Mesenchymal stem cell (in vitro differentiated cells and primary cell): ENCODE results near the gene DCAF5.

ENCODE experiments used
- DNase-seq: peaks from one replicate; pipeline ENCODE4 v3.0.0-alpha.2; 2013
- H2AFZ ChIP-seq: one replicate; pipeline ENCODE4 v1.6.1; 2013; ENCODE audit warnings: low read depth, mild to moderate bottlenecking, control low read depth, inconsistent platforms, low read length, moderate library complexity
- H2AK5ac ChIP-seq: 2 replicates; pipeline ENCODE4 v1.6.1; 2013; ENCODE audit warnings: low read length, moderate library complexity, mild to moderate bottlenecking, inconsistent platforms; ENCODE audit not compliant: severe bottlenecking
- H2BK120ac ChIP-seq: one replicate; pipeline ENCODE4 v1.6.1; 2013; ENCODE audit warnings: low read depth, mild to moderate bottlenecking, inconsistent platforms, low read length, moderate library complexity
- H2BK12ac ChIP-seq, 2 experiments: one replicate each; pipeline ENCODE4 v1.6.1; 2013; ENCODE audit warnings: inconsistent platforms in 2 of 2, low read length in 2 of 2, mild to moderate bottlenecking in 2 of 2, moderate library complexity in 2 of 2, control low read depth in 1 of 2
- H2BK15ac ChIP-seq: one replicate; pipeline ENCODE4 v1.6.1; 2013; ENCODE audit warnings: mild to moderate bottlenecking, low read depth, inconsistent platforms; ENCODE audit not compliant: poor library complexity, severe bottlenecking
- H2BK5ac ChIP-seq: 2 replicates; pipeline ENCODE4 v1.6.1; 2013; ENCODE audit warnings: low read depth, mild to moderate bottlenecking, low read length, control low read depth, inconsistent platforms; ENCODE audit not compliant: poor library complexity, severe bottlenecking
- H3K14ac ChIP-seq, 2 experiments: one replicate each; pipeline ENCODE4 v1.6.1; 2013; ENCODE audit warnings: inconsistent platforms in 2 of 2, low read length in 2 of 2, control low read depth in 1 of 2, mild to moderate bottlenecking in 1 of 2, moderate library complexity in 1 of 2
- H3K18ac ChIP-seq, 2 experiments: one replicate each; pipeline ENCODE4 v1.6.1; 2013; ENCODE audit warnings: inconsistent platforms in 2 of 2, low read length in 2 of 2, control low read depth in 1 of 2, low read depth in 1 of 2, mild to moderate bottlenecking in 1 of 2
- H3K23ac ChIP-seq, 2 experiments: one replicate each; pipeline ENCODE4 v1.6.1; 2013; ENCODE audit warnings: inconsistent platforms in 2 of 2, low read length in 2 of 2, mild to moderate bottlenecking in 2 of 2, moderate library complexity in 2 of 2, control low read depth in 1 of 2
- H3K27ac ChIP-seq: 2 replicates; pipeline ENCODE4 v1.5.1; 2013; ENCODE audit warnings: mild to moderate bottlenecking, moderate library complexity, low read length, control low read depth, inconsistent platforms; ENCODE audit not compliant: poor library complexity, severe bottlenecking
- H3K27me3 ChIP-seq, 2 experiments: 2 replicates each; pipeline versions ENCODE4 v1.6.1 to v1.7.0; 2013; ENCODE audit warnings: low read length in 2 of 2, mild to moderate bottlenecking in 2 of 2, moderate library complexity in 2 of 2, control low read depth in 1 of 2, inconsistent platforms in 1 of 2; ENCODE audit not compliant: control insufficient read depth in 1 of 2, insufficient read depth in 1 of 2
- H3K36me3 ChIP-seq, 2 experiments: 2 replicates each; pipeline versions ENCODE4 v1.6.1 to v1.7.0; 2013; ENCODE audit warnings: low read length in 2 of 2, control low read depth in 1 of 2, inconsistent platforms in 1 of 2, low read depth in 1 of 2, mild to moderate bottlenecking in 1 of 2; ENCODE audit not compliant: insufficient read depth in 2 of 2, control insufficient read depth in 1 of 2
- H3K4ac ChIP-seq, 2 experiments: one replicate each; pipeline ENCODE4 v1.6.1; 2013; ENCODE audit warnings: inconsistent platforms in 2 of 2, low read length in 2 of 2, mild to moderate bottlenecking in 2 of 2, moderate library complexity in 2 of 2, control low read depth in 1 of 2, low read depth in 1 of 2
- H3K4me1 ChIP-seq: 2 replicates; pipeline ENCODE4 v1.6.1; 2013; ENCODE audit warnings: low read depth, low read length, control low read depth; ENCODE audit not compliant: control insufficient read depth, insufficient read depth
- H3K4me2 ChIP-seq: 2 replicates; pipeline ENCODE4 v1.6.1; 2013; ENCODE audit warnings: low read length, mild to moderate bottlenecking, inconsistent platforms; ENCODE audit not compliant: poor library complexity, severe bottlenecking
- H3K4me3 ChIP-seq, 2 experiments: 2 replicates each; pipeline versions ENCODE4 v1.5.1 to v1.7.0; 2013; ENCODE audit warnings: low read length in 2 of 2, mild to moderate bottlenecking in 2 of 2, control low read depth in 1 of 2, low read depth in 1 of 2; ENCODE audit not compliant: insufficient read depth in 1 of 2
- H3K79me1 ChIP-seq: replicated peaks from 2 replicates; pipeline ENCODE4 v1.6.1; 2013; ENCODE audit warnings: mild to moderate bottlenecking, control low read depth, low read length, inconsistent platforms; ENCODE audit not compliant: poor library complexity, severe bottlenecking
- H3K9ac ChIP-seq: 2 replicates; pipeline ENCODE4 v1.7.0; 2013; ENCODE audit warnings: mild to moderate bottlenecking, low read length, moderate library complexity
- H3K9me3 ChIP-seq: 2 replicates; pipeline ENCODE4 v1.7.0; 2013; ENCODE audit warnings: mild to moderate bottlenecking, low read length; ENCODE audit not compliant: control insufficient read depth
- H4K8ac ChIP-seq: one replicate; pipeline ENCODE4 v1.6.1; 2013; ENCODE audit warnings: inconsistent platforms, mild to moderate bottlenecking, low read length, moderate library complexity
- H4K91ac ChIP-seq: one replicate; pipeline ENCODE4 v1.6.1; 2013; ENCODE audit warnings: mild to moderate bottlenecking, low read length, inconsistent platforms
- WGBS: methylation state at CpG from one replicate; pipeline ENCODE4 v1.1.7; 2013; ENCODE audit warnings: mixed read lengths; 5-methylcytosine and 5-hydroxymethylcytosine counted together

The DCAF5 gene

DNA sequence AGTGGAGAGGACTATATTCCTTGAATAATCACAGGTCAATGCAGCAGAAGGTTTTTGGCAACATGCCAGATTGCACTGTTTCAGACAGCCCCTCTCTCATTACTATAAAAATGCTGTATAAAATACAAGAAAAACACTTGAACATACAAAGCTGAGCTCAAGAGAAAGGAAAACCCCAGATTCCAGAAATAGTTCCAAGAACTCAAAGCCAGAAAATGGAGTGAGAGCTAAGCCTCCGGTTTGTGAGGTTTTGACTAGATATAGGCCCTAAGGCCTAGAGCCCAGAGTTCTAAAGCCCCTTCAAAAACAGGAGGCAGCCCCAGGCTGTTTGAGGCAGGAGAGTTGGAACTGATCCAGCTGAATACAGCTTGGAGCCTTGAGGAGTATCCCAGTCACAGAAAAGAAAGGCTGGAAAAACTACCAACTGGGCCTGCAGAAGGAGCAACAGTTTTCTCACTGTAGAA is 144.5 kb downstream of the DCAF5 start:
- peak overlapping the region; percentile 71 for H2BK120ac ChIP-seq
- DNase-seq: peak; percentile 43
- 88% methylated on average over 1 of the region's 1 CpG for WGBS
- no peak overlapping the region for H3K23ac ChIP-seq
- no peak overlapping the region for H3K4me3 ChIP-seq
- no peaks in the 10 kb centered on the region for H3K36me3 ChIP-seq
- H3K14ac ChIP-seq: no peak overlapping the region
- peak overlapping the region; percentile 69 for H2BK5ac ChIP-seq
- H3K27ac ChIP-seq: peak overlapping the region; percentile 68
- H3K18ac ChIP-seq: peak overlapping the region in 1 of 2 experiments; percentile 37
- H3K4me2 ChIP-seq: no peak overlapping the region
- H4K8ac ChIP-seq: peak overlapping the region; percentile 92
- no peak overlapping the region for H2AK5ac ChIP-seq
- no peak overlapping the region for H2BK15ac ChIP-seq
- no peak overlapping the region for H3K4ac ChIP-seq
- H3K9ac ChIP-seq: no peak overlapping the region
- no peak overlapping the region for H4K91ac ChIP-seq
- H2AFZ ChIP-seq: no peak overlapping the region
- no peaks in the 10 kb centered on the region for H3K79me1 ChIP-seq
- no peaks in the 10 kb centered on the region for H3K27me3 ChIP-seq
- H2BK12ac ChIP-seq: no peak overlapping the region
- H3K4me1 ChIP-seq: peaks cover 19% of the 10 kb centered on the region
- H3K9me3 ChIP-seq: no peaks in the 10 kb centered on the region

DNA sequence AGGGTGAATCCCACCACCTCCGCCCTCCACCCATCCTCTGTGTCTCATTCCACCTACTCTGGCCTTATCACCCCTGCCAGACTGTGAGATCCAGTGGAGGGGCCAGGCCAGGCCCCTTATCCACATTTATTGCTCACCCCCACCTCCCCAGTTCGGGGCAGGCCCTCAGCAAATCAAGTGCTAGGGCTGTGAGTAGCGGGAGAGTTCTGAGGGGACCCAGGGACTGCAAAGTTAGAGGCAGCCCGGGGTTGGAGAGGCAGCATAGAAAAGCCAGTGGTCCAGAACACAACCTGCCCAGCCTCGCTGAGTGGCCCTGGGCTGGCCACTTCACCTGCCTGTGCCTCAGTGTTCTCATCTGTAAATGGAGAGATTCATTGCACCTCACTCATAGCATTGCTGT is 146.6 kb downstream of the DCAF5 start:
- DNase-seq: no peak
- no peak overlapping the region for H3K27ac ChIP-seq
- no peak overlapping the region for H3K4me2 ChIP-seq
- H3K18ac ChIP-seq: peak overlapping the region; percentile 0 to 81
- H3K79me1 ChIP-seq: no peaks in the 10 kb centered on the region
- no peak overlapping the region for H4K91ac ChIP-seq
- peak overlapping the region in 1 of 2 experiments; percentile 5 for H3K14ac ChIP-seq
- no peak overlapping the region for H2AFZ ChIP-seq
- H2AK5ac ChIP-seq: peak overlapping the region; percentile 42
- H3K9me3 ChIP-seq: no peaks in the 10 kb centered on the region
- no peak overlapping the region for H3K4me3 ChIP-seq
- H2BK15ac ChIP-seq: no peak overlapping the region
- peak overlapping the region in 1 of 2 experiments; percentile 10 for H3K4ac ChIP-seq
- no peaks in the 10 kb centered on the region for H3K27me3 ChIP-seq
- WGBS: 96% methylated on average over 5 of the region's 5 CpGs
- H3K36me3 ChIP-seq: no peaks in the 10 kb centered on the region
- H3K4me1 ChIP-seq: peaks cover 19% of the 10 kb centered on the region
- H3K23ac ChIP-seq: no peak overlapping the region
- no peak overlapping the region for H2BK120ac ChIP-seq
- H3K9ac ChIP-seq: peak overlapping the region; percentile 61
- peak overlapping the region; percentile 62 to 85 for H2BK12ac ChIP-seq
- no peak overlapping the region for H2BK5ac ChIP-seq
- no peak overlapping the region for H4K8ac ChIP-seq

DNA sequence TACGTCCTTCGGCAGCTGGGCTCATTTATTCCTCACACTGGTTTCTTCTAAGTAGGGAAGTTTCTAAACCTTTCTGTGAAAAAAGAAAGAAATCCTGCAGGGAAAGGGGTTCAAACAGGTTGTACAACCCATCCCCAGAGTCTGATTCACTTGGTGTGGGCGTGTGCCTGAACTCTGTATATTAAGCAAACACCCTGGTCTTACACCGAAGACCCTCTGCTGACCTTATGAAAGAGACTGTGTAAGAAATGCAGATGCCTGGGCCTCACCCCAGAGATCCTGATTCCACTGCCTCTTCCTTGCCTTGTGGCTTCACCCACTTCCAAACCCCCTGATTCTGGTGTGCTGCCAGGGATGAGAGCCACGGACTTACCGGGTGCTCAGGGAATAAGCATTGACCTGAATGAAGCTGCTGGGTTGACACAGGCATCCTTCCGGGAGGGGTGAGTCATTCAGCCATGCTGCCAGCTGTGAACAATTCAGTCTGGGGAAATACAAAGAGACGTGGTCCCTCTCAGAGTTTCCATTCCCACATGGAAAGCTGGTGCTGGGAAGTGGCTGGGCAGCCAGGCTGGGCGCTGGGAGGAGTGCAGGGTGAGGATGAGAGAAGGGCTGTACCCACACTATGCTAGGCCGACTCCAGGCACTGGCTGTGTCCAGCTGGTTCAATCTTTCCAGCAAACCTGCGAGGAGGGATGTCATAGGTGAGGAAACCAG is 147.3 kb downstream of the DCAF5 start:
- Histone ChIP-seq H3K9ac (peak overlapping the region; percentile 61), H2AK5ac (peak overlapping the region; percentile 42), H3K4me2 (no peak overlapping the region), H4K8ac (peak overlapping the region; percentile 59), H3K4me3 (peak overlapping the region in 1 of 2 experiments; percentile 52), H4K91ac (no peak overlapping the region), H3K36me3 (no peaks in the 10 kb centered on the region), H3K4me1 (peaks cover 19% of the 10 kb centered on the region), H2BK5ac (no peak overlapping the region), H3K18ac (peak overlapping the region; percentile 66 to 81), H3K14ac (peak overlapping the region in 1 of 2 experiments; percentile 35), H2AFZ (no peak overlapping the region), H2BK12ac (peak overlapping the region; percentile 62 to 85), H3K27me3 (no peaks in the 10 kb centered on the region), H3K9me3 (peaks cover 2% of the 10 kb centered on the region), H2BK15ac (peak overlapping the region; percentile 56), H2BK120ac (no peak overlapping the region), H3K79me1 (no peaks in the 10 kb centered on the region), H3K4ac (no peak overlapping the region), H3K27ac (peak overlapping the region; percentile 20), H3K23ac (peak overlapping the region in 1 of 2 experiments; percentile 66)
- WGBS: 45% methylated on average over 10 of the region's 11 CpGs
- peak; percentile 97 for DNase-seq

DNA sequence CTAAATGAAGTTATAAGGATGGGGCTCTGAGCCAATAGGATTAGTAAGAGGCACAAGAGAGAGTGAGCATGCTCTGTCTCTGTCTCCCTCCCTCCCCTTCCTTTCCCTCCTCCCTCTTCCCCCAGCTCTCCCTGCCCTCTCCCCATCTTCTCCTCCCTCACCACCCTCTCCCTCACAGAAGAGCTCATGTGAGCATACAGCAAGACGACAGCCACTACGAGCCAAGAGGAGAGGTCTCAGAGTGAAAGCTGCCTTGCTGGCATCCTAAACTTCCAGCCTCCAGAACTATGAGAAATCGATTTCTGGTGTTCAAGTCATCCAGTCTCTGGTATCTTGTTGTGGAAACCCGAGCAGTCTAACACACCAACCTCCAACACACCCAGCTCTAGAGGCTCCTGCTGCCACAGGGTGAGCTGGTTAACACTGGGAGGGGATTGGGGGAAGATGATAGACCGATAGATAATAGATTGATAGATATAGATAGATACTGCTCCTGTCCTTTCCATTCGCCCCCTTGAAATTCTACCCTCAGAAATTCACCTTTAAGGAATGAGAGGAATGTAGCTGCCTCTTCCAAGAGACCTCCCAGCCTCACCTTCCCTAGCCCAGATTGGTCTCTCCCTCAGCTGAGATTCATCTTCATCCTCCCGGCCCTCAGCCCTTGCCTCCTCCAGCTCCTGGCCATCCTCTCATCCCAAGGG is 148.0 kb downstream of the DCAF5 start:
- no peak overlapping the region for H3K23ac ChIP-seq

More for the DNA sequence above, 148.0 kb downstream of the DCAF5 start:
- no peak overlapping the region for H2BK15ac ChIP-seq
- H3K9me3 ChIP-seq: peaks cover 2% of the 10 kb centered on the region
- peak overlapping the region; percentile 61 for H3K9ac ChIP-seq
- H2BK12ac ChIP-seq: peak overlapping the region; percentile 0 to 85
- DNase-seq: no peak
- H2AFZ ChIP-seq: no peak overlapping the region
- H4K91ac ChIP-seq: no peak overlapping the region
- H3K4ac ChIP-seq: no peak overlapping the region
- no peaks in the 10 kb centered on the region for H3K79me1 ChIP-seq
- peak overlapping the region in 1 of 2 experiments; percentile 52 for H3K4me3 ChIP-seq
- no peak overlapping the region for H2BK5ac ChIP-seq
- H2AK5ac ChIP-seq: peak overlapping the region; percentile 31
- no peaks in the 10 kb centered on the region for H3K36me3 ChIP-seq
- no peak overlapping the region for H3K27ac ChIP-seq
- H4K8ac ChIP-seq: peak overlapping the region; percentile 59
- H3K18ac ChIP-seq: peak overlapping the region in 1 of 2 experiments; percentile 66
- no peaks in the 10 kb centered on the region for H3K27me3 ChIP-seq
- no peak overlapping the region for H2BK120ac ChIP-seq
- no peak overlapping the region for H3K14ac ChIP-seq
- WGBS: 61% methylated on average over 3 of the region's 7 CpGs
- peaks cover 19% of the 10 kb centered on the region for H3K4me1 ChIP-seq
- H3K4me2 ChIP-seq: no peak overlapping the region
